ENCODE results near the gene CCP110.

The CCP110 gene

DNA sequence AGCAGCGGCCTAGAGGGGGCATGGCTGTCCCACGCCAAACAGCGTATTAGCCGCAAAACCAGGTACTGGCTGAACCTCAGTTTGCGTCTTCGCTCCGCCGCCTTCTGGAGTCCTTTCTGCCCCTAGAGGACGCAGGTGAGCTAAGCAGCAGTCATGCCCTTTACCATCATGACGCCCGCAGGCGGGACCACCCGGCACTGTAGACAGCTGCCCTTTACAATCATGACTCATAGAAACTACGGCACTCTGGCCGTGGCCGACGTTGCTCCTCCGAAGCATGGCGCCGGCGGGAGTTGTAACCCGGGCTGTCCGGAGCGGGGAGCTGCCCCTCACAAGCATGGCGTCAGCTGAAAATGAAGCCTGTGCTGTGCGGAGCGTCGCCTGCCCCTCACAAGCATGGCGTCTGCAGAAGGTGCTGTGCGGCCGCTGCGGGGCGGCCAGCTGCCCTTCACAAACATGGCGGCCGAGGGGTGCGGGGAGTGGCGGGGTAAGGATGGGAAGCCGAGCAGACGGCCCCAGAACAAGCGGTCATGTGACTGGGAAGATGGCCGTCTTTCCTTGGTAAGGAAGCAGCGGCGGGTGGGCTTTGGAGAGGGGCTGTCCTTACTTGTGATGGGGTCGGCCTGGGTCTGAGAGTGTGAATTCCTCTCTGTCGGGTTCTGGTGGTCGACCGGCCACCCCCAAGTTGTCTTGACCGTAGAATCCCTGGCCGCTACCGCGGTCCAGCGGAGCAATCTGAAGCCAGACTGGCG, 31.6 kb downstream of the CCP110 start, which contains the start of gene VPS35L:
TSS of gene VPS35L (plus strand) at position 518 of the 752 bp plus-strand sequence. CDS start at position 545, 27 bp downstream.
- TF ChIP-seq, protein P1, sequence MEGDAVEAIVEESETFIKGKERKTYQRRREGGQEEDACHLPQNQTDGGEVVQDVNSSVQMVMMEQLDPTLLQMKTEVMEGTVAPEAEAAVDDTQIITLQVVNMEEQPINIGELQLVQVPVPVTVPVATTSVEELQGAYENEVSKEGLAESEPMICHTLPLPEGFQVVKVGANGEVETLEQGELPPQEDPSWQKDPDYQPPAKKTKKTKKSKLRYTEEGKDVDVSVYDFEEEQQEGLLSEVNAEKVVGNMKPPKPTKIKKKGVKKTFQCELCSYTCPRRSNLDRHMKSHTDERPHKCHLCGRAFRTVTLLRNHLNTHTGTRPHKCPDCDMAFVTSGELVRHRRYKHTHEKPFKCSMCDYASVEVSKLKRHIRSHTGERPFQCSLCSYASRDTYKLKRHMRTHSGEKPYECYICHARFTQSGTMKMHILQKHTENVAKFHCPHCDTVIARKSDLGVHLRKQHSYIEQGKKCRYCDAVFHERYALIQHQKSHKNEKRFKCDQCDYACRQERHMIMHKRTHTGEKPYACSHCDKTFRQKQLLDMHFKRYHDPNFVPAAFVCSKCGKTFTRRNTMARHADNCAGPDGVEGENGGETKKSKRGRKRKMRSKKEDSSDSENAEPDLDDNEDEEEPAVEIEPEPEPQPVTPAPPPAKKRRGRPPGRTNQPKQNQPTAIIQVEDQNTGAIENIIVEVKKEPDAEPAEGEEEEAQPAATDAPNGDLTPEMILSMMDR (IDR thresholded peaks at IDR 0.05; ENCODE audit: low read depth, low read length, missing control alignments) = peak; percentile 72
- in situ Hi-C loops (cut with HindIII; ENCODE audit: low sequenced_read_pairs) = no loop called here
- peak; percentile 99 for DNase-seq (ENCODE audit: low read depth)
- H3K4me3 ChIP-seq (ENCODE audit: low read depth, low read length) = peak within 1 kb of the TSS; percentile 89

DNA sequence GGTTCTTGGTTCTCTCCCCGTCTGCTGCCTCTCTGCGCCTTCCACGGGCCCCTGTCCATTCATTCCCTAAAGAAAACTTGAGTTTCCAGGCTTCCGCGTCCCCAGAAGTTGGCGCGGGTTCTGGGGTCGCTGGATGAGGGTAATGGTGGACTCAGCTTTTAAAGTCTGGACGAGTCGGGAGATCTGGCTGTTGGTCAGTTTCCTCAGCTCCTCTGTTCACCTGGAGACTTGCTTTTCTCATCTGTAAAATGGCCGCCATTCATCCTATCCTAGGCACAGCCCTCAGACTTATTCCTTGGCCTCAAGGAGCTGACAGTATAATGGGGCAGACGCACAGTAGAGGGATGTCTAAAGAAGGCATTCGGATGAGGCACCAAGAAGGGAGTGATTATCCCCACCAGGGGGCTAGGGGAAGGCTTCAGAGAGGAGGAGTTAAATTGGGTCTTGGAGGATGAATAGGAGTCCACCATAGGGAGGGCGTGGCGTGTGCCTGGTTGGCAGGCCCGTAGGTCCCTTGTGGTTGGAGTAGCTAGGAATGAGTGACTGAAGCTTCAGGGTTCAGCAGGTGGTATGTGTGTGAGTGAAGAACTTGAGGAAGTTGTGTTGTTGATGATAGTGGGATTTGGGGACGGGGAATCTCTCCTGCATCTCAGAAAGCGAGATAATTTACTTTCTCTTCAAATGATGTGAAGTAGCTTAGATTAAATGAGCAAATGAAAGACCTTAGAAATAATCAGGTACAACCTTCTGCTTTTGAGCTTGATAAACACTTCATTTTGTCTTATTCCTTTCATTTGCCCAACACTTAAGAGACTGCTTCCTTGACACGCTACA, 32.4 kb downstream of the CCP110 start:
- DNase-seq (ENCODE audit: low read depth) = no peak
- TF ChIP-seq, protein P1 (IDR thresholded peaks at IDR 0.05; ENCODE audit: low read depth, low read length, missing control alignments) = peak; percentile 15
- in situ Hi-C loops (cut with HindIII; ENCODE audit: low sequenced_read_pairs) = no loop called here
- peak overlapping the region; percentile 89 for H3K4me3 ChIP-seq (ENCODE audit: low read depth, low read length)

DNA sequence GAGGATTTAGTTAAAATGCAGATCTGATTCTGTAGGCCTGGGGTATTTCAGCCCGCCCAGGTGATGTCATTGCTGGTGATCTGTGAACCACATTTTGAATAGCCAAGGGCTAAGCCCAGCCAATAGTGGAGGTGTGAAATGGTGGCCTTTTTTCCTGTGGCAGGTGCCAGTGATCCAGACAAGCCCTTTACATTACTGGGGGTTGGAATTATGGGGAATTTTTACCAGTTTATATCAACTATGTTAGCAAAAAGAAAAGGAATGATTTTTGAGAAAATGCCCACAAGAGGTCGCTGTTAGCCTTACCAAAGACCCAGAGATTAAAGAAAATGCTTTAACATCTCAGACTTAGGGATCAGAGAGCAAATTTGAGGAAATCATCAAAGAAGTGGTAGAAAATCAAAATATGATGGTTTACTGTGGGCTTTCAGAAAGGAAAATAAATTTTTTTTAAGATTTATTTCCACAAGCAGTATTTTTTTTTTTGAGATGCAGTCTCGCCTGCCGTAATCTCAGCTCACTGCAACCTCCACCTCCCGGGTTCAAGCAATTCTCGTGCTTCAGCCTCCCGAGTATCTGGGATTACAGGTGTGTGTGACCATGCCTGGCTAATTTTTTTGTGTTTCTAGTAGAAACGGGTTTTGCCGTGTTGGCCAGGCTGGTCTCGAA, 35.6 kb downstream of the CCP110 start:
- H3K4me3 ChIP-seq (ENCODE audit: low read depth, low read length) = no peak overlapping the region
- TF ChIP-seq, protein P1 (IDR thresholded peaks at IDR 0.05; ENCODE audit: low read depth, low read length, missing control alignments) = peak; percentile 52
- in situ Hi-C loops (cut with HindIII; ENCODE audit: low sequenced_read_pairs) = no loop called here
- DNase-seq (ENCODE audit: low read depth) = peak; percentile 48

DNA sequence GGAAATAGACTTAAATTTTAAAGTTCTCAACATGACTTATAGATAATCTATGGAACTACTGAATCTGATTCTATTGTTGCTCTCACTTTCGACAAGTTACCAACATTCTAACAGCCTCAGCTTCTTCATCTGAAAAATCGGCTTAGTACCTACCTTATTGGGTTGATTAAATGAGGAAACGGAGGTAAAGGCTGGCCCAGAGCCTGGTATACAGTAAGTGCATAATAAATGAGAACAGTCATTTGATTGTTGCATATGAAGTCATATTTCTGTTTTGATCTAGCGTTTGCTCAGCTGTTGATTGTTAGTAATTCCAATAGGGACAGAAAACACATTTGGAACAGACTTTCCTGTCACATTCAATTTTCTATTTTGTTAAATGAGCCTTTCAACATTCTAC, 36.3 kb downstream of the CCP110 start:
- H3K4me3 ChIP-seq (ENCODE audit: low read depth, low read length) = no peak overlapping the region
- in situ Hi-C loops (cut with HindIII; ENCODE audit: low sequenced_read_pairs) = no loop called here
- TF ChIP-seq, protein P1 (IDR thresholded peaks at IDR 0.05; ENCODE audit: low read depth, low read length, missing control alignments) = no peak
- no peak for DNase-seq (ENCODE audit: low read depth)

DNA sequence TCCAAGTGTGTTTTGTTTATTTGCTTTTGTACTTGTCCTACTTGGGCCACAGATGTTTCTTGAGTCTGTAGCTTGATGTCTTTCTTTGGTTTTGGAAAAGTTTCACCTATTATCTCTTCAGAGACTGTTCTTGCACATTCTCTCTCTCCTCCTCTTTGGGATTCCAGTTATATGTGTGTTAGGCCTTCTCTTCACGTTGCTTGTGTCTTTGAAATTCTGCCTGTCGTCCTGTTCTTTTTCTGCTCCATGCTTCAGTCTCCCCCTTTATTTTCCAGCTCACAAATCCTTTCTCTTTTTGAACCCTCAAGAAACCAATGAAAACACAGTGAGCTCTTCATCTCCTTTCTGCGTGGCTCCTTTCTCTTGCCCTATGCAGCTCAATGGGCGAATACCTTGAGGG, 39.6 kb downstream of the CCP110 start:
- TF ChIP-seq, protein P1 (IDR thresholded peaks at IDR 0.05; ENCODE audit: low read depth, low read length, missing control alignments) = no peak
- H3K4me3 ChIP-seq (ENCODE audit: low read depth, low read length) = no peak overlapping the region
- DNase-seq (ENCODE audit: low read depth) = no peak
- in situ Hi-C loops (cut with HindIII; ENCODE audit: low sequenced_read_pairs) = no loop called here

DNA sequence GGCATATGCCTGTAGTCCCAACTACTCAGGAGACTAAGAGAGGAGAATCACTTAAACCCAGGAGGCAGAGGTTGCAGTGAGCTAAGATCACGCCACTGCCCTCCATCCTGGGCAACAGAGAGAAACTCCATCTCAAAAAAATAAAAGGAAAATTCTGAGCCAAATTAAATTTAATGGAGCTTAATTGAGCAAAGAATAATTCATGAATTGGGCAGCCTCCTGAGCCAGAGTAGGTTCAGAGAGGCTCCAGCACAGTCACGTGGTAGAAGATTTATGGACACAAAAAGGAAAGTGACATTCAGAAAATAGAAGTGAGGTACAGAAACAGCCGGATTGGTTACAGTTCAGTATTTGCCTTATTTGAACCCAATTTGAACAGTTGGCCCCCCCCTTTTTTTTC, 42.6 kb downstream of the CCP110 start:
- DNase-seq (ENCODE audit: low read depth) = no peak
- in situ Hi-C loops (cut with HindIII; ENCODE audit: low sequenced_read_pairs) = no loop called here
- TF ChIP-seq, protein P1 (IDR thresholded peaks at IDR 0.05; ENCODE audit: low read depth, low read length, missing control alignments) = no peak
- H3K4me3 ChIP-seq (ENCODE audit: low read depth, low read length) = no peak overlapping the region
